H1 (cell line): ENCODE data around the gene HMCES.
A peak's percentile ranks its signal among the peaks of the same experiment; 100 is the strongest.

Source experiments
- EP300 ChIP-seq, 2 experiments: IDR thresholded peaks; 1 replicate in 1 of 2; 2 replicates in 1 of 2; pipeline ENCODE4 v1.6.1; 2011 to 2012; ENCODE audit warnings: low read depth in 2 of 2, low read length in 2 of 2, mild to moderate bottlenecking in 2 of 2, borderline replicate concordance in 1 of 2, inconsistent platforms in 1 of 2, moderate library complexity in 1 of 2
- EZH2 ChIP-seq: fragments of 200-600 bp; sonication (generic); IDR thresholded peaks from 2 replicates; pipeline ENCODE4 v1.7.1; 2012; ENCODE audit warnings: low read depth, mild to moderate bottlenecking, moderate library complexity, low read length, inconsistent platforms; ENCODE audit not compliant: severe bottlenecking
- JUND ChIP-seq: IDR thresholded peaks from 2 replicates; pipeline ENCODE4 v1.6.1; 2011; ENCODE audit warnings: mild to moderate bottlenecking, improper control_type of control experiment, low read length
- KDM5A ChIP-seq: fragments of 200-600 bp; IDR thresholded peaks from 2 replicates; pipeline ENCODE4 v1.7.1; 2012; ENCODE audit warnings: mild to moderate bottlenecking, low read length, inconsistent platforms, mixed read lengths
- NRF1 ChIP-seq: IDR thresholded peaks from 2 replicates; pipeline ENCODE4 v1.6.1; 2011; ENCODE audit warnings: mild to moderate bottlenecking, low read depth, low read length, improper control_type of control experiment
- POLR2A ChIP-seq, 2 experiments: IDR thresholded peaks; 1 replicate in 1 of 2; 2 replicates in 1 of 2; pipeline ENCODE4 v1.6.1; 2011; ENCODE audit warnings: low read depth in 2 of 2, low read length in 2 of 2, mild to moderate bottlenecking in 2 of 2; ENCODE audit errors: control extremely low read depth in 1 of 2
- RAD21 ChIP-seq, 2 experiments: IDR thresholded peaks in 1 of 2; conservative IDR thresholded peaks in 1 of 2; 2 replicates each; pipeline ENCODE4 v1.6.1; 2011; ENCODE audit warnings: low read depth in 2 of 2, low read length in 2 of 2, improper control_type of control experiment in 1 of 2, inconsistent platforms in 1 of 2, mild to moderate bottlenecking in 1 of 2, moderate library complexity in 1 of 2
- RFX5 ChIP-seq: IDR thresholded peaks from 2 replicates; pipeline ENCODE4 v1.6.1; 2011; ENCODE audit warnings: low read depth, low read length, improper control_type of control experiment, borderline replicate concordance
- SP1 ChIP-seq: IDR thresholded peaks from 2 replicates; pipeline ENCODE4 v1.6.1; 2011; ENCODE audit warnings: low read depth, low read length
- TAF1 ChIP-seq: IDR thresholded peaks from 2 replicates; pipeline ENCODE4 v1.6.1; 2011; ENCODE audit warnings: mild to moderate bottlenecking, low read depth, low read length
- YY1 ChIP-seq: IDR thresholded peaks from 2 replicates; pipeline ENCODE4 v1.6.1; 2011; ENCODE audit warnings: low read depth, mild to moderate bottlenecking, low read length
- TF ChIP-seq, protein P1 (sequence below), 3 experiments: IDR thresholded peaks; 1 replicate in 2 of 3; 2 replicates in 1 of 3; pipeline versions ENCODE4 v1.5.1 to v1.6.1; 2011; ENCODE audit warnings: low read length in 3 of 3, mild to moderate bottlenecking in 3 of 3, inconsistent platforms in 2 of 3, low read depth in 1 of 3, moderate library complexity in 1 of 3; ENCODE audit not compliant: insufficient read depth in 1 of 3; ENCODE audit errors: control extremely low read depth in 1 of 3

DNA sequence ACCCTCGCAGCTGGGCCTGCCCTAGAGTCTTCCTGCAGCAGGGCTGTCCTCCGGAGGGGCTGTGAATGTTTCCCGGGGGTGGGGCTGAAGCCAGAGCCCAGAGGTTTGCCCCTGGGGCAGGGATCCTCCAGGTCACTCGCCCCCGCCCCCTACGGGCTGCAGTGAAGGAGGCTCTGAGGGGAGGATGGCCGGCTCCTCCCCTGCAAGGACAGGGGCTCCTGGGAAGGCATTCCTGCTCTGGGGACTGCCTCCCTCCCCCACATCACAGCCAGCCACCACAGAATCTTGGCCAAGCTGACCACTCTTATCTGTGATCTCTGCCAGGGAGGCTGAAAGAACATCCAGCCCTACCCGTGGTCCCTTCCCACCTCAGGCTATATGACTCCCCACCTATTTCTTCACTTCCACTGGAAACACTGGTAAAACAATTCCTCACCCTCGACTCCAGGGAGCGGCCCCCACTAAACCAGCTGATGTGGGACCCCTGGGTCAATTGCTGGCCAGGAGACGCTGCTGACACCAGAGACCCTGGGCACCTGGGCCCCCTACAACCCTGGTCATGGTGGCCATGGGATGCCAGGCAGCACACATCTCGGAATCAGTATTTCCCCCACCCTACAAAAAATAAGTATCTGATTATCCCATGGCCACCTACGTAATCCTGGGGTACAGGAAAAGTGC, 66.0 kb downstream of the HMCES start:
- no peak for TF ChIP-seq NRF1
- TF ChIP-seq, protein P1, sequence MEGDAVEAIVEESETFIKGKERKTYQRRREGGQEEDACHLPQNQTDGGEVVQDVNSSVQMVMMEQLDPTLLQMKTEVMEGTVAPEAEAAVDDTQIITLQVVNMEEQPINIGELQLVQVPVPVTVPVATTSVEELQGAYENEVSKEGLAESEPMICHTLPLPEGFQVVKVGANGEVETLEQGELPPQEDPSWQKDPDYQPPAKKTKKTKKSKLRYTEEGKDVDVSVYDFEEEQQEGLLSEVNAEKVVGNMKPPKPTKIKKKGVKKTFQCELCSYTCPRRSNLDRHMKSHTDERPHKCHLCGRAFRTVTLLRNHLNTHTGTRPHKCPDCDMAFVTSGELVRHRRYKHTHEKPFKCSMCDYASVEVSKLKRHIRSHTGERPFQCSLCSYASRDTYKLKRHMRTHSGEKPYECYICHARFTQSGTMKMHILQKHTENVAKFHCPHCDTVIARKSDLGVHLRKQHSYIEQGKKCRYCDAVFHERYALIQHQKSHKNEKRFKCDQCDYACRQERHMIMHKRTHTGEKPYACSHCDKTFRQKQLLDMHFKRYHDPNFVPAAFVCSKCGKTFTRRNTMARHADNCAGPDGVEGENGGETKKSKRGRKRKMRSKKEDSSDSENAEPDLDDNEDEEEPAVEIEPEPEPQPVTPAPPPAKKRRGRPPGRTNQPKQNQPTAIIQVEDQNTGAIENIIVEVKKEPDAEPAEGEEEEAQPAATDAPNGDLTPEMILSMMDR (IDR thresholded peaks at IDR 0.05; ENCODE audit: control extremely low read depth in 1 of 3, insufficient read depth in 1 of 3, low read depth in 1 of 3, low read length in 3 of 3) = peak in 2 of 3 experiments; percentile 22 to 25; a peak in 2 of 4 replicates
- TF ChIP-seq JUND = no peak
- no peak for TF ChIP-seq EP300 (IDR thresholded peaks at IDR 0.05; ENCODE audit: borderline replicate concordance in 1 of 2, low read depth in 2 of 2, low read length in 2 of 2)
- TF ChIP-seq RAD21 (IDR thresholded peaks at IDR 0.05 in 1 of 2, conservative IDR thresholded peaks at IDR 0.05 in 1 of 2; ENCODE audit: low read depth in 2 of 2, low read length in 2 of 2) = no peak; a peak in 1 of 4 replicates
- TF ChIP-seq EZH2 = no peak
- no peak for TF ChIP-seq POLR2A (IDR thresholded peaks at IDR 0.05; ENCODE audit: control extremely low read depth in 1 of 2, low read depth in 2 of 2, low read length in 2 of 2)
- TF ChIP-seq YY1 = no peak
- peak; percentile 75 for TF ChIP-seq SP1
- no peak for TF ChIP-seq KDM5A
- TF ChIP-seq RFX5 = no peak
- no peak for TF ChIP-seq TAF1
